IMR-90 (cell line): ENCODE data around the gene SKIC3. TPM values are rescaled to one million over a fixed set of nuclear protein-coding genes. Genes with fewer than 3 reads are reported as not detected.

Experiments used
- ATAC-seq: fragments of 200-7000 bp; cut with Tn5 transposase; 2 replicates; pipeline ENCODE4 v1.9.1; 2020; ENCODE audit warnings: low read depth, mild to moderate bottlenecking, moderate library complexity
- BruUV-seq: library from RNA; stranded (reverse); fragments of 400-500 nt; replicated peaks from 2 replicates; lab custom pipeline; 2021; lab: Mats Ljungman, UMichigan
- CTCF ChIA-PET: fragments of 300-600 bp; formaldehyde crosslinking; extraction: SDS; loops from one replicate; lab custom pipeline; 2021; ENCODE audit warnings: antibody characterized with exemption; lab: Yijun Ruan, JAX
- POLR2A ChIA-PET: fragments of 300-600 bp; sonication (Branson Sonifier 250); formaldehyde crosslinking; loops from one replicate; lab custom pipeline; 2022; ENCODE audit warnings: antibody characterized with exemption; ENCODE audit not compliant: unreplicated experiment; lab: Charles Lee
- DNase-seq: peaks from one replicate; pipeline ENCODE4 v3.0.0; 2013
- H2AFZ ChIP-seq: replicated peaks from 2 replicates; pipeline ENCODE3; 2013; ENCODE audit warnings: low read length, mild to moderate bottlenecking; ENCODE audit not compliant: poor library complexity
- H2AK5ac ChIP-seq: 2 replicates; pipeline ENCODE4 v1.6.1; 2013; ENCODE audit warnings: low read depth, low read length, inconsistent platforms
- H2AK9ac ChIP-seq: replicated peaks from 2 replicates; pipeline ENCODE3; 2013; ENCODE audit warnings: mild to moderate bottlenecking, low read depth, low read length, moderate library complexity; ENCODE audit not compliant: poor library complexity
- H2BK120ac ChIP-seq: 2 replicates; pipeline ENCODE4 v1.6.1; 2013; ENCODE audit warnings: low read depth, low read length, inconsistent platforms
- H2BK15ac ChIP-seq: 3 replicates; pipeline ENCODE4 v1.6.1; 2013; ENCODE audit warnings: low read depth, low read length, inconsistent platforms
- H2BK20ac ChIP-seq: 2 replicates; pipeline ENCODE4 v1.6.1; 2013; ENCODE audit warnings: low read depth, mild to moderate bottlenecking, inconsistent platforms, low read length, moderate library complexity
- H2BK5ac ChIP-seq: 2 replicates; pipeline ENCODE4 v1.6.1; 2013; ENCODE audit warnings: mild to moderate bottlenecking, low read depth, low read length, inconsistent platforms; ENCODE audit not compliant: poor library complexity, severe bottlenecking
- H3K14ac ChIP-seq: replicated peaks from 2 replicates; pipeline ENCODE4 v1.6.1; 2013; ENCODE audit warnings: low read depth, low read length, inconsistent platforms
- H3K18ac ChIP-seq: 2 replicates; pipeline ENCODE4 v1.6.1; 2013; ENCODE audit warnings: low read depth, low read length, control low read depth
- H3K23ac ChIP-seq: 2 replicates; pipeline ENCODE4 v1.6.1; 2013; ENCODE audit warnings: low read depth, low read length, inconsistent platforms
- H3K27ac ChIP-seq: 2 replicates; pipeline ENCODE4 v1.5.1; 2013; ENCODE audit warnings: mild to moderate bottlenecking, control low read depth, low read length; ENCODE audit not compliant: insufficient read depth
- H3K27me3 ChIP-seq: 2 replicates; pipeline ENCODE4 v1.6.1; 2013; ENCODE audit warnings: low read length; ENCODE audit not compliant: control insufficient read depth, insufficient read depth
- H3K36me3 ChIP-seq: 2 replicates; pipeline ENCODE4 v1.6.1; 2013; ENCODE audit warnings: low read length, mixed read lengths; ENCODE audit not compliant: control insufficient read depth, insufficient read depth
- H3K4ac ChIP-seq: 2 replicates; pipeline ENCODE4 v1.6.1; 2013; ENCODE audit warnings: low read depth, low read length, inconsistent platforms
- H3K4me1 ChIP-seq: 2 replicates; pipeline ENCODE4 v1.6.1; 2013; ENCODE audit warnings: low read length, mixed read lengths; ENCODE audit not compliant: control insufficient read depth, insufficient read depth
- H3K4me2 ChIP-seq: 2 replicates; pipeline ENCODE4 v1.6.1; 2013; ENCODE audit warnings: low read depth, mild to moderate bottlenecking, control low read depth, low read length, moderate library complexity
- H3K4me3 ChIP-seq: 2 replicates; pipeline ENCODE4 v1.5.1; 2013; ENCODE audit warnings: low read depth, mild to moderate bottlenecking, control low read depth, low read length, moderate library complexity; ENCODE audit not compliant: insufficient read depth
- H3K56ac ChIP-seq: 2 replicates; pipeline ENCODE4 v1.6.1; 2013; ENCODE audit warnings: low read length, inconsistent platforms; ENCODE audit not compliant: insufficient read depth; ENCODE audit errors: extremely low read depth
- H3K79me1 ChIP-seq, 2 experiments: 2 replicates each; pipeline ENCODE4 v1.6.1; 2013; ENCODE audit warnings: low read length in 2 of 2, inconsistent platforms in 1 of 2, low read depth in 1 of 2
- H3K9ac ChIP-seq: 2 replicates; pipeline ENCODE4 v1.6.1; 2013; ENCODE audit warnings: low read depth, low read length, control low read depth
- H3K9me1 ChIP-seq: 2 replicates; pipeline ENCODE4 v1.6.1; 2013; ENCODE audit warnings: low read length, inconsistent platforms; ENCODE audit not compliant: insufficient read depth
- H3K9me3 ChIP-seq: 2 replicates; pipeline ENCODE4 v1.6.1; 2013; ENCODE audit warnings: low read length; ENCODE audit not compliant: control insufficient read depth, insufficient read depth
- H4K20me1 ChIP-seq: 2 replicates; pipeline ENCODE4 v1.6.1; 2013; ENCODE audit warnings: low read length, inconsistent platforms; ENCODE audit not compliant: insufficient read depth
- H4K5ac ChIP-seq: 2 replicates; pipeline ENCODE4 v1.6.1; 2013; ENCODE audit warnings: mild to moderate bottlenecking, low read depth, low read length, control low read depth
- H4K8ac ChIP-seq, 2 experiments: 2 replicates each; pipeline ENCODE4 v1.6.1; 2013; ENCODE audit warnings: low read depth in 2 of 2, low read length in 2 of 2, control low read depth in 1 of 2, inconsistent platforms in 1 of 2
- H4K91ac ChIP-seq: 2 replicates; pipeline ENCODE4 v1.6.1; 2013; ENCODE audit warnings: low read depth, low read length, inconsistent platforms; ENCODE audit not compliant: insufficient read depth
- BHLHE40 ChIP-seq: fragments of 150-350 bp; IDR thresholded peaks from 2 replicates; pipeline ENCODE4 v1.6.1; 2016; ENCODE audit warnings: mild to moderate bottlenecking, low read depth, low read length
- CEBPB ChIP-seq: IDR thresholded peaks from 2 replicates; pipeline ENCODE4 v1.6.1; 2012; ENCODE audit warnings: low read depth, low read length, improper control_type of control experiment
- FOS ChIP-seq: fragments of 150-350 bp; IDR thresholded peaks from 2 replicates; pipeline ENCODE4 v1.6.1; 2016; ENCODE audit warnings: low read depth, low read length
- RCOR1 ChIP-seq: IDR thresholded peaks from 2 replicates; pipeline ENCODE4 v1.6.1; 2012; ENCODE audit warnings: mild to moderate bottlenecking, low read length, improper control_type of control experiment; ENCODE audit not compliant: insufficient replicate concordance
- WGBS, 2 experiments: methylation state at CpG; one replicate each; pipeline versions ENCODE4 v1.1.5 to v1.1.7; 2013; ENCODE audit warnings: missing lambda C conversion rate in 2 of 2; ENCODE audit not compliant: insufficient read length in 1 of 2; ENCODE audit errors: extremely low coverage in 2 of 2; 5-methylcytosine and 5-hydroxymethylcytosine counted together
- dilution Hi-C: fragments of 300-500 bp; cut with HindIII; formaldehyde crosslinking; loops from one replicate; pipeline ENCODE4 v1.14.3; 2018; ENCODE audit warnings: low sequenced_read_pairs; ENCODE audit not compliant: unreplicated experiment
- in situ Hi-C: fragments of 300-500 bp; cut with MboI; formaldehyde crosslinking; loops from 3 replicates; pipeline ENCODE4 v1.14.3; 2019; ENCODE audit warnings: low sequenced_read_pairs, inconsistent platforms, mixed read lengths
- intact Hi-C: fragments of 100-400 bp; cut with micrococcal nuclease; formaldehyde crosslinking; loops from 2 replicates; pipeline ENCODE4 v1.10.0; 2022
- polyA plus RNA-seq, 3 experiments: library from polyadenylated mRNA; depleted of rRNA; stranded (reverse); fragments of >200 nt; gene quantifications; 2 replicates each; pipeline ENCODE4 v1.2.3, GENCODE V29; 2012; ENCODE audit warnings: low replicate concordance in 1 of 3
- total RNA-seq: library from RNA; depleted of rRNA; stranded (reverse); fragments of >200 nt; gene quantifications from 2 replicates; pipeline ENCODE4 v1.2.3, GENCODE V29; 2012

The SKIC3 gene
- total and polyA plus RNA-seq, 2 of the 4 experiments (the other 2 are of a cell fraction), result 47.1 to 145 TPM

DNA sequence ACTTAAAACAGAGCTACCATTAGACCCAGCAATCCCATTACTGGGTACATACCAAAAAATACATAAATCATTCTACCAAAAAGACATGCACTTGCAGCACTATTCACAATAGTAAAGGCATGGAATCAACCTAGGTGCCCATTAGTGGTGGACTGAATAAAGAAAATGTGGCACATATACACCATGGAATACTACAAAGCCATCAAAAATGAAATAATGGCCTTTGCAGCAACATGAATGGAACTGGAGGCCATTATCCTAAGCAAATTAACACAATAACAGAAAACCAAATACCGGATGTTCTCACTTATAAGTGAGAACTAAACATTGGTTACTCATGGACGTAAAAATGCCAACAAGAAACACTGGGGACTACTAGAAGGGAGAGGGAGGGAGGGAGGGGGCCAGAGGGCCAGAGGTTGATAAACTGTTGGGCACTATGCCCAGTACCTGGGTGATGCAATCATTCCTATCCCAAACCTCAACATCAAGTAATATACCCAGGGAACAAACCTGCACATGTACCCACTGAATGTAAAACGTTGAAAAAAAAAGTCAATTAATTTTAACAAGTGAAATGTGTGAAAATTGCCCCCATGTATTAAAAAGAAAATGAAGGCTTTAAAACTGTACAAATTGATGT lies 40.6 kb upstream of the SKIC3 start:
- no peak overlapping the region for H4K8ac ChIP-seq
- dilution Hi-C loops (no loop called here), in situ Hi-C loops (no loop called here), intact Hi-C loops (no loop called here)
- H4K91ac ChIP-seq, result no peak overlapping the region
- H3K56ac ChIP-seq, result no peak overlapping the region
- H3K4me1 ChIP-seq, result peaks cover 5% of the 10 kb centered on the region; the same call in 1 of the 2 replicates
- no peak overlapping the region for H3K14ac ChIP-seq
- no peak overlapping the region for H3K4ac ChIP-seq
- ChIA-PET CTCF (no interaction called here), POLR2A (no interaction called here)
- no peak overlapping the region for H2BK20ac ChIP-seq
- H2AFZ ChIP-seq, result no peak overlapping the region
- H2BK120ac ChIP-seq, result no peak overlapping the region
- ATAC-seq, result no peak
- no peak overlapping the region for H2BK5ac ChIP-seq
- H2AK9ac ChIP-seq, result no peak overlapping the region
- H3K9me1 ChIP-seq, result peaks cover 3% of the 10 kb centered on the region; the same call in 1 of the 2 replicates
- no peak for TF ChIP-seq RCOR1
- peak; percentile 41; the same call in 1 of the 2 replicates for TF ChIP-seq CEBPB
- TF ChIP-seq FOS, result no peak
- no peak for TF ChIP-seq BHLHE40
- no peak overlapping the region for H2AK5ac ChIP-seq
- DNase-seq, result no peak
- H4K20me1 ChIP-seq, result no peaks in the 10 kb centered on the region
- H4K5ac ChIP-seq, result no peak overlapping the region
- no peak overlapping the region for H3K18ac ChIP-seq
- no TSS peak for BruUV-seq
- H3K27me3 ChIP-seq, result no peaks in the 10 kb centered on the region
- H3K23ac ChIP-seq, result no peak overlapping the region
- H3K27ac ChIP-seq, result no peak overlapping the region
- H3K4me2 ChIP-seq, result no peak overlapping the region
- WGBS, 2 experiments, result no CpG with 5 or more reads among the region's 3 CpGs
- no peak overlapping the region; the same call in 2 of the 3 replicates for H2BK15ac ChIP-seq
- no peaks in the 10 kb centered on the region for H3K9me3 ChIP-seq
- no peak overlapping the region for H3K4me3 ChIP-seq
- peaks cover 12 to 19% of the 10 kb centered on the region in 2 experiments; a peak in 3 of 4 replicates for H3K79me1 ChIP-seq
- H3K9ac ChIP-seq, result no peak overlapping the region
- no peaks in the 10 kb centered on the region for H3K36me3 ChIP-seq
